HFF-Myc (cell line): ENCODE measurements around the gene PDS5B.

Source experiments
- DNase-seq: peaks from one replicate; pipeline ENCODE4 v3.0.0-alpha.2; 2011; ENCODE audit warnings: low read depth; ENCODE audit errors: extremely low read depth
- H3K4me3 ChIP-seq: replicated peaks from 2 replicates; pipeline ENCODE4 v1.5.1; 2011; ENCODE audit warnings: low read depth, mild to moderate bottlenecking, control low read depth, low read length
- CTCF ChIP-seq: IDR thresholded peaks from 2 replicates; pipeline ENCODE4 v1.5.1; 2012; ENCODE audit warnings: mild to moderate bottlenecking, low read depth, low read length, control low read depth; ENCODE audit errors: missing control alignments

PDS5B gene

GRCh38 chr13:32629313-32629712 lies 43.1 kb downstream of the PDS5B start:
- no peak for TF ChIP-seq CTCF

DNA sequence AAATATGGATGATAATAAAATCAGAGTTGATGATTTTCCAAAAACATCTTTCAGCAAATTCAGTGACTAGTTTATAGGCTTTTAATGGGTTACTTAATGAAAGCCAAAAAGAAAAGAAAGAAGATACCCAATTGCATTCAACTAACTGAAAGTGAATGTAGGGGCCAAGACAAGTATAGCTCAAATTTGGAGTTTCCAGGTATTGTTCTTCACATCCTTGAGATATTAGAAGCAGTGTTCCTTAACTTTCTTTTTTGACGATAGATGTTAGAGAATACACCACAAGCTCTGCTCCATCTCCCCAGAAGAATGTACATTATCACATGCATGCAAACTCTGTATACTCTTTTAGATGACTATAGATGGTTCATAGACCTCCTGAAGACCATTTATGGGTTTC lies 43.6 kb downstream of the PDS5B start:
- TF ChIP-seq CTCF, result no peak
- DNase-seq, result no peak
- H3K4me3 ChIP-seq, result no peak overlapping the region

More at GRCh38 chr13:32629313-32629712, 43.1 kb downstream of the PDS5B start:
- H3K4me3 ChIP-seq, result no peak overlapping the region
- DNase-seq, result no peak

- no peak for DNase-seq
- no peak for TF ChIP-seq CTCF
- no peak overlapping the region for H3K4me3 ChIP-seq
Measured at GRCh38 chr13:32632343-32632909, 46.2 kb downstream of the PDS5B start.

DNA sequence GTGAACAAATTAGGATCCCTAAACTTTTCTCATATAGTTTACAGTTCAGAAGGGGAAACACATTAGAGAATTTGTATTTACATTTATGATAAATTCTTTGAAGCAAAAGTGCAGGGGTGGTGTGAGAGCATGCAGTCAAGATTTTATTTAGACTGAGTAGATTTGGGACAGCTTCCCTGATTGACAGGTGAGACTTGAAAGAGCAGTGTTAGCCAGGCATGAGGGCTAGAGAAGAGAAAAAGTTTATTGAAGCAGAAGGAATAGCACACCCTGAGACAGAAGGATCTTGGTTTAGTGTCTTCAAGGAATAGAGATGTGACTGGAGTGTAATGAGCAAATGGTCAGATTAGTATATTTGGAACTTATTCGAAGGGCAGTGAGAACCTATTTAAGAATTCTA lies 50.5 kb downstream of the PDS5B start:
- H3K4me3 ChIP-seq, result no peak overlapping the region
- DNase-seq, result no peak
- no peak for TF ChIP-seq CTCF

DNA sequence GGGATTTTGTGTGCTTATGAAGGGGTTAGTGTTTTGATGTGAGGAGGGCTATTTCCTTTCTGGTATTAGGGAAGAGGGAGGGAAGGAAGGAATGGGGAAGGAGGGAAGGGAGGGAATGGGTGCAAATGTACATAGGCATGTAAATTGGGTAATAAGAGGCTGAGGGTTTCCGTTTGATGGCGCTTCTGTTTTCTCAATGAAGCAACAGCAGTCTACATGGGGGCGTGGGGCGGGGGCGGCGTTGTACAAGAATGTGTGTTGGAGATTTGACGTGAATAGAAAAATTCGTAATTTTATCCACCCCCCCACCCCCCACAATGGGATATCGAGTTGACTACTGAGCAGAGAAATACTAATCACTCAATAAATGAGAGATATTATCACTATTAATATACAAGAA lies 52.5 kb downstream of the PDS5B start:
- TF ChIP-seq CTCF, result no peak
- no peak overlapping the region for H3K4me3 ChIP-seq
- DNase-seq, result no peak

DNA sequence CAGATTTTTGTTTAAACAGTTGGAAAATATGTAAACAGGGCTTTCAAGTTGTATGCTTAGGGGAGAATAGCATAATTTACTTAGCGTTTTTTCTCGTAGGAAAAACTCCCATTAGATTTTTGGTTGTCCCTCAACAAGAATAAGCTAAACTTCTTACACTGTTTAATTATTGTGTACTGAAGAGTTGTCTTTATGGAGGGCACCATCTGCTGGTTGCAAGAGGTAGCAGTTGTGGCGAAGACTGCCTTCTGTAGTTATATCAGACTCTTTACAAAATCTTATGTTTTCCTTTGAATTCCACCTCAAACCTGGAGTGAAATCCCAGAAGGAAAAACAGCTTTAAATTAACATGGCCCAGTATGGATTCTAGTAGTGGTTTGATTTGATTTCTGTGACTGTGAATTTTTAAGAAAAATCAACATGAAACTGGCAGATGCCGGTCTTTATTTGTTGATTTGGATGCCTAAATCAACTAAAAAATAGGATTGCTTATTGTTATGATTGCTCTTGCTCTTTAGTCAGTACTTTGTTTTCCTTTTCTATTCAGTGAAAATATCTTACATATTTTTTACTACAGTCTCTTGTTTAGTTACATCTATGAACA lies 53.4 kb downstream of the PDS5B start:
- peak; percentile 14 for DNase-seq
- peak; percentile 76 for TF ChIP-seq CTCF
- no peak overlapping the region for H3K4me3 ChIP-seq

GRCh38 chr13:32642316-32642715 lies 56.1 kb downstream of the PDS5B start:
- no peak for DNase-seq

More at GRCh38 chr13:32642316-32642715, 56.1 kb downstream of the PDS5B start:
- H3K4me3 ChIP-seq, result no peak overlapping the region
- no peak for TF ChIP-seq CTCF
